ENCODE results near the gene ZGPAT. TPM values are rescaled to one million over a fixed set of nuclear protein-coding genes. Genes with fewer than 3 reads are reported as not detected.

Gene ZGPAT
- total and polyA plus RNA-seq, 2 of the 8 experiments (the other 6 are each of a cell fraction or from before 2014, with no cell fraction given), result 14.5 to 21.4 TPM

- TF ChIP-seq HDAC2 (IDR thresholded peaks at IDR 0.05; ENCODE audit: borderline replicate concordance in 1 of 2, low read depth in 2 of 2, low read length in 2 of 2) (no peak), SIN3A (conservative IDR thresholded peaks at IDR 0.05 in 1 of 2, IDR thresholded peaks at IDR 0.05 in 1 of 2; ENCODE audit: low read depth in 1 of 2, low read length in 2 of 2) (no peak), POLR2A (IDR thresholded peaks at IDR 0.05; ENCODE audit: control extremely low read depth in 1 of 2, low read depth in 2 of 2, low read length in 2 of 2) (no peak), EGR1 (IDR thresholded peaks at IDR 0.05; ENCODE audit: borderline replicate concordance, low read depth, low read length) (no peak), RXRA (IDR thresholded peaks at IDR 0.05; ENCODE audit: insufficient read depth, low read depth, low read length) (no peak), CHD7 (IDR thresholded peaks at IDR 0.05; ENCODE audit: insufficient replicate concordance, low read length) (no peak), CHD2 (IDR thresholded peaks at IDR 0.05; ENCODE audit: low read length) (no peak)
- TF ChIP-seq, protein P1, sequence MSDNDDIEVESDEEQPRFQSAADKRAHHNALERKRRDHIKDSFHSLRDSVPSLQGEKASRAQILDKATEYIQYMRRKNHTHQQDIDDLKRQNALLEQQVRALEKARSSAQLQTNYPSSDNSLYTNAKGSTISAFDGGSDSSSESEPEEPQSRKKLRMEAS (IDR thresholded peaks at IDR 0.05), result no peak
Observed at GRCh38 chr20:63678667-63679465, 29.0 kb upstream of the ZGPAT start (continued).

Data from H1 (cell line).